CD4-positive, alpha-beta memory T cell (primary cell): Measurements from ENCODE around the gene CACNA1B. TPM values are rescaled to one million over a fixed set of nuclear protein-coding genes. Genes with fewer than 3 reads are reported as not detected.

ENCODE experiments used
- CTCF ChIA-PET: fragments of 350-600 bp; sonication (Branson Sonifier 250); formaldehyde crosslinking; loops from one replicate; lab custom pipeline; 2021; ENCODE audit warnings: inconsistent platforms; ENCODE audit not compliant: partially characterized antibody; lab: Charles Lee
- POLR2A ChIA-PET: fragments of 350-600 bp; sonication (Branson Sonifier 250); formaldehyde crosslinking; loops from one replicate; lab custom pipeline; 2021; ENCODE audit not compliant: partially characterized antibody; lab: Charles Lee
- DNase-seq, 5 donors: peaks; one replicate each; pipeline versions ENCODE4 v3.0.0 to v3.0.0-alpha.2; 2020 to 2022; ENCODE audit warnings: mixed read lengths in 1 of 5
- H3K27ac ChIP-seq: one replicate; pipeline ENCODE4 v1.7.0; 2013; ENCODE audit warnings: low read depth, low read length
- H3K27me3 ChIP-seq: 2 replicates; pipeline ENCODE4 v1.7.0; 2013; ENCODE audit warnings: mild to moderate bottlenecking, low read length, moderate library complexity; ENCODE audit not compliant: insufficient read depth
- H3K36me3 ChIP-seq: 2 replicates; pipeline ENCODE4 v1.7.0; 2013; ENCODE audit warnings: mild to moderate bottlenecking, low read length, moderate library complexity; ENCODE audit not compliant: insufficient read depth
- H3K4me1 ChIP-seq: 2 replicates; pipeline ENCODE4 v1.7.0; 2013; ENCODE audit warnings: mild to moderate bottlenecking, low read length, moderate library complexity; ENCODE audit not compliant: insufficient read depth
- H3K4me3 ChIP-seq, 2 donors: one replicate each; pipeline ENCODE4 v1.7.0; 2013; ENCODE audit warnings: low read length in 2 of 2, mild to moderate bottlenecking in 1 of 2
- H3K9me3 ChIP-seq, 2 donors: one replicate each; pipeline ENCODE4 v1.7.0; 2013; ENCODE audit warnings: low read length in 2 of 2, control low read depth in 1 of 2; ENCODE audit not compliant: control insufficient read depth in 1 of 2
- H3K27ac Mint-ChIP-seq, 7 donors: one replicate each; pipeline ENCODE4 v1.8.0; 2020 to 2021; ENCODE audit warnings: mixed read lengths in 7 of 7, mild to moderate bottlenecking in 6 of 7, inconsistent platforms in 3 of 7, moderate library complexity in 3 of 7
- H3K27me3 Mint-ChIP-seq, 2 donors: one replicate each; pipeline ENCODE4 v1.8.0; 2020 to 2021; ENCODE audit warnings: mixed read lengths in 2 of 2
- H3K36me3 Mint-ChIP-seq, 2 donors: one replicate each; pipeline ENCODE4 v1.8.0; 2020 to 2021; ENCODE audit warnings: mixed read lengths in 2 of 2, inconsistent platforms in 1 of 2, mild to moderate bottlenecking in 1 of 2
- H3K4me1 Mint-ChIP-seq, 4 donors: one replicate each; pipeline ENCODE4 v1.8.0; 2020 to 2021; ENCODE audit warnings: mixed read lengths in 4 of 4, mild to moderate bottlenecking in 1 of 4
- H3K4me3 Mint-ChIP-seq, 8 donors: one replicate each; pipeline ENCODE4 v1.8.0; 2020 to 2021; ENCODE audit warnings: mixed read lengths in 8 of 8, mild to moderate bottlenecking in 7 of 8, moderate library complexity in 6 of 8, inconsistent platforms in 3 of 8
- H3K9me3 Mint-ChIP-seq, 8 donors: one replicate each; pipeline ENCODE4 v1.8.0; 2020 to 2021; ENCODE audit warnings: mixed read lengths in 8 of 8, mild to moderate bottlenecking in 5 of 8, inconsistent platforms in 3 of 8, moderate library complexity in 1 of 8
- intact Hi-C: fragments of 100-400 bp; cut with micrococcal nuclease; formaldehyde crosslinking; loops from one replicate; pipeline ENCODE4 v1.15.1; 2023
- polyA plus RNA-seq, 2 donors: library from polyadenylated mRNA; unstranded; fragments of 300-500 nt; fragmentation: Illumina TruSeq; gene quantifications; one replicate each; pipeline ENCODE4 v1.2.3, GENCODE V29; 2021
- total RNA-seq, 2 experiments: library from RNA; stranded (reverse); gene quantifications; one replicate each; pipeline ENCODE4 v1.2.3, GENCODE V29; 2021

CACNA1B gene
- total and polyA plus RNA-seq, 4 experiments from 2014 or later: not detected

DNA sequence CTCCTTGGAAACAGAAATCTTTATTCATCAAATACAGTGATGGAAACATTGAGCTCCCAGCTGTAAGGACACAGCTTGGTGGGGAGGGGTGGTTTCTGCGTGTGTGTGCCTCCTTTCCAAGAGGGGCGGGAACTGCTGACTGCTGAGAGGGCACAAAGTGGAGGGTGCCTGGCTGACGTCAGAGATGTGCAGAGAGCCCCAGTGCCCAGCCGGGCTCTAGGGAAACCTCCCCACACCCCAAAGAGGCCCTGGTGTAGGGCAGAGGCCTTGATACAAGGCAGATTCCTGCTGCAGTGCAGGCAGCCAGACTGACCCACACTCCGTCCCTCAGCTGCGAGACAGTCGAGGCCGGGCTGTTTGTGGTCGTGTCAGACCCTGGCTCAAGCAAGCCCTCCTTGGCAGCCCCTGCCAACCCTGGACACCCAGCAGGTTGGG, 191.0 kb downstream of the CACNA1B start:
- Histone ChIP-seq H3K4me3 (no peak overlapping the region), H3K27me3 (no peaks in the 10 kb centered on the region), H3K9me3 (no peaks in the 10 kb centered on the region), H3K36me3 (no peaks in the 10 kb centered on the region), H3K4me1 (no peaks in the 10 kb centered on the region), H3K27ac (no peak overlapping the region)
- Mint-ChIP-seq H3K27me3 (peaks cover 12 to 15% of the 10 kb centered on the region in 2 donors), H3K9me3 (no peaks in the 10 kb centered on the region), H3K27ac (no peak overlapping the region), H3K4me1 (no peaks in the 10 kb centered on the region), H3K4me3 (no peak overlapping the region), H3K36me3 (no peaks in the 10 kb centered on the region)
- ChIA-PET CTCF (no interaction called here), POLR2A (no interaction called here)
- intact Hi-C loops: no loop called here
- no peak for DNase-seq

DNA sequence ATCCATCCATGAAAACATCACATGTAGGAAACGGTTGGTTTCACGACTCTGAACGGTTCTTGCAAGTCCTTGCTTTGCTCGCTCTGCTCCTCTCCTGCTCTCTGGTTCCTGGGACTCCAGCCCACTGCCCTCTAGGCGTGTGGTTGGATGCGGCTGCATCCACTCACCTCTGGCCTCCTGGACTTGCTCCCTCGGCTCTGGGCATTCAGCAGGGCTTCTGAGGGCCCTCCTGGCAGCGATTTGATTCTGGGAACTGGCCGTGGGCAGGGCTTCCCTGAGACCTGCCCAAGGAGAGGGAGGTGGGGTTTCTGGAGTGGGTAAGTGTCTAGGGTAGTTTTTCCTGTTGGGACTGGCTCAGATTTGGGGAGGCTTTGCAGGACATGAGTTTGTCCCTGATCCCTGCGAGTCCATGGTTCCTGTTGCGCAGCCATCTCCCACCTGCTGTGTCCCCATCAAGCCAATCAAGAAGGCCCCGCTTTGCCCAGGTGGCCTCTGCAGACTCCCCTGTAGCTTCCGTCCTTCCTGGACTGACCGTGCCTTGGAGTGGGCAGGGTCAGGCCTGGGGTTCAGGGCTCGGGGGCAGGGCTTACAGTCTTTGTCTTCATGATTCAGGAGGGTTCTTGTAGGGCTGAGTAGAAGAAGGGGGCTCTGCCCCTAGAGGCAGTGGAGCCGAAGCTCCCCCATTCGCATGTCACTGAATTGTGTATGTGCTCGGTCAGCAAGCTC, 192.3 kb downstream of the CACNA1B start:
- Histone ChIP-seq H3K9me3 (no peaks in the 10 kb centered on the region), H3K4me1 (no peaks in the 10 kb centered on the region), H3K27me3 (no peaks in the 10 kb centered on the region), H3K27ac (no peak overlapping the region), H3K36me3 (no peaks in the 10 kb centered on the region), H3K4me3 (no peak overlapping the region)
- ChIA-PET CTCF (no interaction called here), POLR2A (no interaction called here)
- Mint-ChIP-seq H3K36me3 (no peaks in the 10 kb centered on the region), H3K4me1 (no peaks in the 10 kb centered on the region), H3K27me3 (peaks cover 14 to 15% of the 10 kb centered on the region in 2 donors), H3K9me3 (no peaks in the 10 kb centered on the region), H3K4me3 (no peak overlapping the region), H3K27ac (no peak overlapping the region)
- DNase-seq: no peak
- intact Hi-C loops: no loop called here

DNA sequence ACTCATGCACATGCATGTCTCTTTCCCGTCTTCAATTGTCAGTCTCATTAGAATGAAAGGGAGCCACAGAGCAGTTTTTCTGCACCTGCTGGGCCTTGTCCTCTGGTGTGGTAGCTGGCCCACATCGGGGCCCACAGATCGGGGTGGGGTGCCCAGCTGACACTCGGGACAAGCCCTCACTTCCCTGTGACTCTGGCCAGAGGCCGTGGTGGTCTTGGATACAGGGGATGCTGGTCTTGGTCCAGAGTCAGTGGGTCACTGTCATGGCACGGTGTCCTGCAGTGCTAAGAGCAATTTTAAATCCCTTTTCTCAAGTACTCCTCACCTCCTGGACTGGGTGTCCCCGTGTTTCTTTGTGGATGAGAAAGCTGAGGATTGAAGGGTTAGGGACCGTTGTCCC, 193.2 kb downstream of the CACNA1B start:
- no peaks in the 10 kb centered on the region for H3K4me1 ChIP-seq
- no peak overlapping the region for H3K4me3 ChIP-seq
- POLR2A ChIA-PET: no interaction called here
- CTCF ChIA-PET: no interaction called here
- no peaks in the 10 kb centered on the region for H3K27me3 ChIP-seq
- DNase-seq: no peak
- no peaks in the 10 kb centered on the region for H3K9me3 ChIP-seq
- Mint-ChIP-seq H3K36me3 (no peaks in the 10 kb centered on the region), H3K27me3 (peaks cover 11 to 12% of the 10 kb centered on the region in 2 donors), H3K4me3 (no peak overlapping the region), H3K27ac (no peak overlapping the region), H3K4me1 (no peaks in the 10 kb centered on the region), H3K9me3 (no peaks in the 10 kb centered on the region)
- no peak overlapping the region for H3K27ac ChIP-seq
- intact Hi-C loops: no loop called here
- no peaks in the 10 kb centered on the region for H3K36me3 ChIP-seq

DNA sequence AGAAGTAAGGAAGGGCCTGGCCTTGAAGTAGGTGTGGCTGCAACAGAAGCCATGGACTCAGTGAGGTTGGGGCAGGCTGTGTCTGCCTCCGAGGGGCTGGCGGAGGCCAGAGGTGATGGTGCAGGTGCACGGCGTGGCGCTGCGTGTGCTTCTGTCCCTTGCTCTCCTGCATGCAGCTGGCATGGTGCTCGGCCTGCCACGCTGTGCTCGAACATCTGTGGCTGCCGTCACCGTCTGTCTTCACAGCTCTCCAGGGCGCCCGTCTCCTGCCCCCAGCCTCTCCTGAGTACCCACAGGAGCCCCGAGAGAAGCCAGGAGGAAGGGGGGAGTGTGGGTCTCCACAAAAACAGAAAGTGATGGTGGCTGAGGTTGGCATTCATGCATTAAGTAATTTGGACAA, 193.7 kb downstream of the CACNA1B start:
- ChIA-PET CTCF (no interaction called here), POLR2A (no interaction called here)
- Histone ChIP-seq H3K9me3 (no peaks in the 10 kb centered on the region), H3K27me3 (no peaks in the 10 kb centered on the region), H3K4me1 (no peaks in the 10 kb centered on the region), H3K27ac (no peak overlapping the region), H3K4me3 (no peak overlapping the region), H3K36me3 (no peaks in the 10 kb centered on the region)
- intact Hi-C loops: no loop called here
- no peaks in the 10 kb centered on the region for H3K36me3 Mint-ChIP-seq
- H3K4me3 Mint-ChIP-seq: no peak overlapping the region
- no peak overlapping the region for H3K27ac Mint-ChIP-seq
- no peaks in the 10 kb centered on the region for H3K9me3 Mint-ChIP-seq
- no peak for DNase-seq
- peaks cover 11 to 12% of the 10 kb centered on the region in 2 donors for H3K27me3 Mint-ChIP-seq
- no peaks in the 10 kb centered on the region for H3K4me1 Mint-ChIP-seq

DNA sequence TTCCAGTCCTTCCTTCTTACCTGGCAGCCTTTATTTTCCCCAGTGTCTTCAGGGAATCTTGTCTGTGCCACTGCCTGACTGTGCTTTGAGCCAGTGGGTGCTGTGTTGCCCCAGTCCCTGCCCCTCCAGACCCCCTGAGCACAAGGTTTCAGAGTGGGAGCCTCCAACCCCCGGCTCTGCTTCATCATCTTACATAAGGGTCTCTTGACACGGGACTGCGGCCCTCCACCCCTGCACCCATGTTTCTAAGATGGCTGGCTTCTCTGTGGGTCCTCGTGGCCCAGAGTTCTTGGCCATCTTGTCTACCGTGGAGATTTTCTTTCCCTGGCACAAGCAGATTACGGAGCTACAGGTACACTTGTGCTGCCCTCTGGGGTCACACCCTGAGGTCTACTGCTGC, 194.1 kb downstream of the CACNA1B start:
- Mint-ChIP-seq H3K27me3 (peaks cover 12 to 13% of the 10 kb centered on the region in 2 donors), H3K27ac (no peak overlapping the region), H3K36me3 (no peaks in the 10 kb centered on the region), H3K9me3 (no peaks in the 10 kb centered on the region), H3K4me3 (no peak overlapping the region), H3K4me1 (no peaks in the 10 kb centered on the region)
- DNase-seq: no peak
- no peak overlapping the region for H3K27ac ChIP-seq
- H3K27me3 ChIP-seq: no peaks in the 10 kb centered on the region
- no peaks in the 10 kb centered on the region for H3K36me3 ChIP-seq
- no peaks in the 10 kb centered on the region for H3K9me3 ChIP-seq
- intact Hi-C loops: no loop called here
- POLR2A ChIA-PET: no interaction called here
- CTCF ChIA-PET: no interaction called here
- H3K4me3 ChIP-seq: no peak overlapping the region
- no peaks in the 10 kb centered on the region for H3K4me1 ChIP-seq

DNA sequence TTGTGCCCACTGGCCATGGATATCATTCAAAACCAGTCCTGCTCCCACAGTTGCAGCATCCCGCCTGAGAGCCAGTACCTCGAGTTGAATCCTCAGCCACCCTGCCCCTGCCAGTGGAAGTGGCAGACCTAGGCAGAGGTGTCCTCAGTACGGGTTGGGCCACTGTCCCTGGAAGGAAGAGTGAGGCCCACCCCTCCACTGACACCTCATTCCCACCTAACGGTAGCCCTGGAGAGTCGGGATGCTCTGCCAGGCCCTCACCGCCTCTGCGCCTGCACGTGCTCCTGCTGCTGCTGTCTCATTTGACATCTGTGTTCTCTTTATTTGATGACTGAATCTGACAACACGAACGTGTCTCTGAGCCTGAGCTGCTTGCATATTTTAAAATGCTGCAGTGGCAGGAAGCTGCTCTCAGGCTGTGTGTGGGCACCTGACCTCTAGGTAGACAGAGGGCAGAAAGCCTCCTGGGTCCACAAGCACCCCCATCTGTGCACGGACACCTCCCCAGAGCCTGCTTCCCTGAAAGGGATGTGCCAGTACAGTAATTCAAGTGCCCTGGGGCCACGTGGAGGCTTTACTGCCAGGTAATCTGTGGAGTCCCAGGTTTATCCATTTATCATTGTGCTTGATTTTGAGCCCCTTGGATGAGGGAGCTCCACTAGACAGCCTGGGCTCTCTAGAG, 194.7 kb downstream of the CACNA1B start:
- Histone ChIP-seq H3K4me3 (no peak overlapping the region), H3K27me3 (no peaks in the 10 kb centered on the region), H3K36me3 (no peaks in the 10 kb centered on the region), H3K4me1 (no peaks in the 10 kb centered on the region), H3K9me3 (no peaks in the 10 kb centered on the region), H3K27ac (no peak overlapping the region)
- Mint-ChIP-seq H3K4me3 (no peak overlapping the region), H3K36me3 (no peaks in the 10 kb centered on the region), H3K4me1 (no peaks in the 10 kb centered on the region), H3K27ac (no peak overlapping the region), H3K27me3 (peaks cover 14 to 17% of the 10 kb centered on the region in 2 donors), H3K9me3 (no peaks in the 10 kb centered on the region)
- intact Hi-C loops: no loop called here
- DNase-seq: no peak
- ChIA-PET CTCF (no interaction called here), POLR2A (no interaction called here)

DNA sequence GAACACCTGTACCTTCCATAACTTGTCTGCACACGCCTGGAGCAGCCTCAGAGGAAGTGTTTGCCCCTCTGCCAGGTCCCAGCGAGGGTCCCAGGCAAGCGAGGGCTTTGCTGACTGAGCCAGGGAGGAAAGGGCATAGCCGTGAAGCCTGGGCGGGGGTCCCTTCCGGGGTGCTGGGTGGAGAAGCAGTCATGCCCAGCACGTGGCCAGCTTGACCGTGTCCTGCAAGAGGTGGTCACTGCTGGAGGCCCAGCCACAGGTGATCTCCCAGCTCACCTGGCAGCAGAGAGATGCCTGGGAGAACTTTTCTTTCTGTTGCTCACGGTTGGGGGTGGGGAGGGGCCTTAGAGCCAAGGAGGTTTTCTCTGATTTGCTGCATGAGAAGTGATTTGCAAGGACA, 195.3 kb downstream of the CACNA1B start:
- ChIA-PET POLR2A (no interaction called here), CTCF (no interaction called here)
- H3K9me3 ChIP-seq: no peaks in the 10 kb centered on the region
- Mint-ChIP-seq H3K27ac (peak overlapping the region in 1 of 7 donors; percentile 24), H3K36me3 (no peaks in the 10 kb centered on the region), H3K27me3 (peaks cover 18 to 19% of the 10 kb centered on the region in 2 donors), H3K4me1 (no peaks in the 10 kb centered on the region), H3K9me3 (no peaks in the 10 kb centered on the region), H3K4me3 (no peak overlapping the region)
- DNase-seq: no peak
- no peaks in the 10 kb centered on the region for H3K36me3 ChIP-seq
- intact Hi-C loops: no loop called here
- H3K4me3 ChIP-seq: no peak overlapping the region
- no peaks in the 10 kb centered on the region for H3K27me3 ChIP-seq
- no peaks in the 10 kb centered on the region for H3K4me1 ChIP-seq
- H3K27ac ChIP-seq: no peak overlapping the region
